ENCODE data around the gene RP9.

Gene RP9

DNA sequence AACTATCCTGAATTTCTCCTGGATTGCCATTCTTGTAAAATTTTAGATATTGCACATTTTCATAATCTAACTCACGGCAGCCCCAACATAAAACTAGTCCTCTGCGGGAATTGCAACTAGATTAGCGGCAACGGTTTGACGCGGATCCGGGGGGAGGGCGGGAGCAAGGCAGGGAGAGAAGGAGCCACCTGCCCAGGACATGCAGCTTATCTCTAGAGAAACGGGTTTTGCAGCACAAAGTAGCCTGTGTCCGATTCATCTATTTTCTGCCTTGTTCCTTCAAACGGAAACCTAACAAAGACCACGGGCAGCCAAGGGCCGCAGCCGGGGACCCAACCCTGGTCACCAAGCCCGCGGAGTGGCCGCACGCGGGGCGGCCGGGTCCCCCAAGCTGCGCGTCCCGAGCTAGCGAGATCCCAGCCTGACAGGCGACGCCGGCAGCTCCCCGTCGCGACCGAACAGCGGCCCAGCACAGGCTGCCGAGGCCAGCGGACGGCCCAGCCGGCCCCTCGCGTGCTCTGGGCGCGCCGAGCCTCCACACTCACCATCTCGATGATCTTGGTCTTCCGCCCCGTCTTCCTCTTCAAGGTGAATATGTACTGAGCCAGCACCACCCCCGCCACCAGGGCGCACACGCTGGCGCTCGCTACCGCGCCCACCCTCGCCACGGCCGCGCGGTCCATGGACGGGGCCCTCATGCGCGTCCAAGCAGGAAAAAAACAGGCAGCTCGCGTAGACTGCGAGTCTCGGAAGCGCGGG lies 47.0 kb downstream of the RP9 start, which contains the start of gene NT5C3A:
TSS of gene NT5C3A (minus strand) at position 754 of the 759 bp plus-strand sequence. CDS start at position 683, 71 bp downstream.
- DNase-seq = no peak

GRCh38 chr7:33061282-33061937 lies 47.8 kb downstream of the RP9 start:
- DNase-seq = no peak

DNA sequence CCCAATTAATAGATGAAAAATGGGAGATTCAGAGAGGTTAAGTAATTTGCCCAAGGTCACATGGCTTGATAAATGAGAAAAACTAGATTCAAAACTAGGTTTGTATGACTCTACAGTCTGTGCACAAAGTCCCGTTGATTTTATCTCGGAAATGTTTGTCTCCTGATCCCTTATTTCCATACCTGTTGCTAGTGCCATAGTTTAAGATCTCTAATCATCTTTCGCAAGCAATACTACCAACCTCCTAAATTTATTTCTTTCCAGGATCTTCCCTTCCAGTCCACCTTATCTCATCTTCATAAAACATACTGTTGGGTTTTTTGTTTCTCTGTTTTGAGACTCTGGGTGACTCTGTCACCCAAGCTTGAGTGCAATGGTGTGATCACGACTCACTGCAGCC lies 49.6 kb downstream of the RP9 start:
- DNase-seq = no peak

DNA sequence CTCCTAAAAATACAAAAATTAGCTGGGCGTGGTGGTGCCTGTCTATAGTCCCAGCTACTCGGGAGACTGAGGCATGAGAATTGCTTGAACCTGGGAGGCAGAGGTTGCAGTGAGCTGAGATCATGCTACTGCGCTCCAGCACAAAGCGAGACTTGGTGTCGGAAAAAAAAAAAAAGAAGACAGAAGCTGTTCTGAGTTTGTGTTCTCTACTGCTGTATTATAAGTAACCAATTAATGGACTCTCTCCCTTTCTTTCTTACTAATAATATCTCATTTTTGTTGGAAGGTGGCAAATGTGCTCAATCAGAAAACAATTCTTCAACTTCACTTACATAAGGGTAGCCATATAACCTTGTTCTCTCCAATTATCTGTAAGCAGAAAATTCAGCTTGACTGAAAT lies 54.0 kb downstream of the RP9 start:
- DNase-seq = no peak

- no peak for DNase-seq
Observed at GRCh38 chr7:33054261-33054964, 54.8 kb downstream of the RP9 start.

- no peak for DNase-seq
Observed at GRCh38 chr7:33053721-33054120, 55.5 kb downstream of the RP9 start.

- DNase-seq = no peak
Observed at GRCh38 chr7:33050535-33051318, 58.5 kb downstream of the RP9 start.

- no peak for DNase-seq
Observed at GRCh38 chr7:33048704-33049103, 60.5 kb downstream of the RP9 start.

DNA sequence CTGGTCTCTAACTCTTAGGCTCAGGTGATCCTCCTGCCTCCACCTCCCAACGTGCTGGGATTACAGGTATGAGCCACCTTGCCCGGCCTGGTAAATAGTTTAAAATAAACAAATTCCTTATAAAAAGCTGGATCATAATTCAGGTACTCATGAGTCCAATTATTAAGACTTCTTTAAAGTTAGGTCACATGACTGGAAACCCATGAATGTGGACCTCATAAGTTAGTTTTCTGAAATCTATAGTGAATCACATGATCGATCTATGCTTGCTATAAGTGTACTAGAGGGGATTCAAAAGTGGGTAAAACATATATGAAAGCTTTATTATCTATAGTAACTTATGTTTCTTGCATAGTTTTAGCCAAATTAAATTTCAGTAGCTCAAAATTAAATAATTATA lies 60.9 kb downstream of the RP9 start:
- no peak for DNase-seq

DNA sequence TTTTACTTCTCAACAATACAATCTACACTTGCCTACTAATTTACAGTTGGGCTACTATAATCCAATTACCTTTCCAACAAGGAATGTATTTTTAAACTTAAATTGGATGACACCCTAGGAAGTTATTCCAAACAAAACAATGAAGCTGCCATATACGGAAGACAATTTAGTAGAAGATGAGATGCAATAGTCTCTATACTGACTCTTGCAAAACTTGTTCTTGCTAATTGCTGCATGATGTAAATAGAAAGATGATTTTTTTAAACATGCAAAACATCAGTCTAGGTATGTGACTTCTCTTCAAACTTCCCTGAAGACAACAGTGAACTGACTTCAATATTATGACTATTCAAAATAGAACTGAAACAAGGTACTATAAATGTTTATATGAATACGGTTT lies 64.2 kb downstream of the RP9 start:
- DNase-seq = no peak
